SIG-M5 (cell line): ENCODE data around the gene TGFBR2.

Experiments
- DNase-seq: peaks from one replicate; lab custom pipeline; 2025; lab: John Stamatoyannopoulos, UW

The TGFBR2 gene

DNA sequence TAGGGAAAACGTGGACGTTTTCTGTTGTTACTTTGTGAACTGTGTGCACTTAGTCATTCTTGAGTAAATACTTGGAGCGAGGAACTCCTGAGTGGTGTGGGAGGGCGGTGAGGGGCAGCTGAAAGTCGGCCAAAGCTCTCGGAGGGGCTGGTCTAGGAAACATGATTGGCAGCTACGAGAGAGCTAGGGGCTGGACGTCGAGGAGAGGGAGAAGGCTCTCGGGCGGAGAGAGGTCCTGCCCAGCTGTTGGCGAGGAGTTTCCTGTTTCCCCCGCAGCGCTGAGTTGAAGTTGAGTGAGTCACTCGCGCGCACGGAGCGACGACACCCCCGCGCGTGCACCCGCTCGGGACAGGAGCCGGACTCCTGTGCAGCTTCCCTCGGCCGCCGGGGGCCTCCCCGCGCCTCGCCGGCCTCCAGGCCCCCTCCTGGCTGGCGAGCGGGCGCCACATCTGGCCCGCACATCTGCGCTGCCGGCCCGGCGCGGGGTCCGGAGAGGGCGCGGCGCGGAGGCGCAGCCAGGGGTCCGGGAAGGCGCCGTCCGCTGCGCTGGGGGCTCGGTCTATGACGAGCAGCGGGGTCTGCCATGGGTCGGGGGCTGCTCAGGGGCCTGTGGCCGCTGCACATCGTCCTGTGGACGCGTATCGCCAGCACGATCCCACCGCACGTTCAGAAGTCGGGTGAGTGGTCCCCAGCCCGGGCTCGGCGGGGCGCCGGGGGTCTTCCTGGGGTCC is at the start of gene TGFBR2:
TGFBR2 (plus strand) TSS at position 301 of the 731 bp plus-strand sequence; CDS start at position 584, 283 bp downstream.
- DNase-seq = peak; percentile 33

DNA sequence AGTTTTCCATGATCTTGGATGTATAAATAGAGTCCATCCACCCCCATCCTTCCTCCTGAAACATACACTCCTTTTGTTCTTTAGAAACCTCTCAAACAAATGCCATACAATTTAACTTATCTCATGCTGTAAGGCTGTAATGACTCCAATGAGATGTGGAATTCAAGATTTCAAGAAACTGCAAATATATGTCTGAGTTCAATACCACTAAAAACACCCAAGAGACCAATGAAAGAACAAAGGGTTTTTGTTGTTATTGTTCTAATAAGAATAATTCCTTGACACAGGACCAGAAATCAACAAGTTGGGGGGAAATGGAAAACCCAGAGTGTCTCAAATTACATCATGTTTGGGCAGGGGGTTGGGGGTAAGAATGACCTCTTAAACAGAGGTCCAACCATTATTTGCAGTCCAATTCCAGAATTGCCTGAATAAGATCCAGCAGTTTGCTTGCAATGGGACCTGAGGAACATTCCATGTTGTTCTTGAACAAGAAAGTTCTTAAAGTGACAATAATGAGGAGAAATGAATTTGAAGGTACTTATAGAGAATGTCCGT is 48.6 kb upstream of the TGFBR2 start:
- no peak for DNase-seq

DNA sequence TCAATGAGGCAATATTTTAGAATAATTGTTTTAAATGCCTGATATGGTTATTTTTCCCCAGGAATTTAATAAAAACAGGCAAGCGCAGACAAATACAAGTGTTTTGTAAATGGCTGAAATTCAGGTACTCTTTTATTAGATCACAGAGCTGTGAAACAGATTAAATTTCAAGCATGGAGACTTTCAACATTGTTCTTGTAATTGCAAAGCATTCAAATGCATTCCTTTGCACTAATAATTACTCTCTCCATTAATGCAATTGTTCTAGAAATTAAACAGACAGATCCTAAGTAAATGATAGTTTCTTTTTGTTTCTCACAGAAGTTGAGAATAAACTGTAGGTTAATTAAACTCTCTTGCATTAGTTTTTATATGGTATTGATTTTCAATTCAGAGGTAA is 42.4 kb upstream of the TGFBR2 start:
- DNase-seq = no peak

GRCh38 chr3:30567139-30567753 is 39.2 kb upstream of the TGFBR2 start:
- no peak for DNase-seq

DNA sequence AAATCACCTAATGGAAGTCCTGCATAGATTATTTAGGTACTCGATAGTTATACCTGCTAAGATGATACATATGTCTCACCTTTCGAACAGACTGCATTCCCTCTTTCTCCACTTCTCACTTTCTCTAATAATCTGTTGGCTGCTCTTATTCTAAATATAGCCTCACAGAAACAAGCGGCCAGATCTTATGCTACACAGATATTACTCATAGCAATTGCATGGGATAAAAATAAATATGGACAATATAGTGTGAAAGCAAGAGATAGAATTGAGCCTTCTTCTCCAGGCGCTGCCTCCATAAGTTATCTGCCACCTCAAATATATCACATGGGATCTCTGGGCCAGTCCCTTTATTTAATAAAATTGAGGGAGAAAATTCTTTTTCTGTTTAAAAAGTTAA is 29.5 kb upstream of the TGFBR2 start:
- no peak for DNase-seq

DNA sequence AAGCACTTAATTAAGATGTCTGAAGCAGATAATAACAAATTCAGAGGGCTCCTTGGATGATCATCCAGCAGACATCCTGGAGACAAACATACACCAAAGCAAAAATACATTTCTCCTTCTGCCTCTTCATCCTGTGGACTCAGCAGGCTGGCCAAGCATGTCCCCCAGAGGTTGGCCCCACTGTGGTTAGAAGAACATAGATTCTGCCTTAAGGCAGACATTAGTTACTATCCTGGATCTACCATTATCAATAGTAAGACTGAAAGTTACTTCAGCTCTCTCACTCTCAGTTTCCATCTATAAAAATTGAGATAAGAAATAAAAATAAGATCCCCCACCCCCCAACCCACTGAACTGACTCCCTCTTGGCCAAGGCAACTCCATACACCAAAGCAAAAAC is 28.6 kb upstream of the TGFBR2 start:
- DNase-seq = no peak

GRCh38 chr3:30578479-30578878 is 27.9 kb upstream of the TGFBR2 start:
- DNase-seq = no peak

DNA sequence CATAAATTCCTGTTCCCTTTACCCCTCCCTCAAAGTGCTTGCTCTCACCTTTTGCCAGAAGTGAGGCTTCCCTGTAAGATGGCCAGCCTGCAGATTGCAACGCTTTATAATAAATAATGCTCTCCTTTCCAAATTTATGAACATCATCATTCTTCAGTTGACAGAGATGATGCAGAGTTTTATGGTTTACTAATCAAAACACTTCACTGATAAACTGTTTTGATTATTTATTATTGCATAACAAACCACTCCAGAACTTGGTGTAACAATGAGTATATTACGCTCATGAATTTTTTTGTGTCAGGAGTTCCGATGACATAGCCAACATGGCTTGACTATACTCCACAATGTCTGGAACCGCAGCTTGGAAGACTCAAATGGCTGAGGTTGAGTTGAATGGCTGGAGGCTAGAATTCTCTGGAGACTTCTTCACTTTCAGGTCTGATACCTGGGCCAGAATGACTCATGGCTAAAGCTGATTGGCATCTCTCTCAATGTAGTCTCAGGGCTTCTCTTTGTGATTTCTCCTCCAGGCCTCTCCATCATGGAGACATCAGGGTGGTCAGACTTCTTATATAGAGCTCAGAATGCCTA is 27.3 kb upstream of the TGFBR2 start:
- no peak for DNase-seq

GRCh38 chr3:30581067-30581585 is 25.3 kb upstream of the TGFBR2 start:
- no peak for DNase-seq

- no peak for DNase-seq
These were observed 24.4 kb upstream of the TGFBR2 start for GRCh38 chr3:30581982-30582381.

GRCh38 chr3:30583973-30584372 is 22.4 kb upstream of the TGFBR2 start:
- no peak for DNase-seq

GRCh38 chr3:30585654-30586053 is 20.7 kb upstream of the TGFBR2 start:
- no peak for DNase-seq

DNA sequence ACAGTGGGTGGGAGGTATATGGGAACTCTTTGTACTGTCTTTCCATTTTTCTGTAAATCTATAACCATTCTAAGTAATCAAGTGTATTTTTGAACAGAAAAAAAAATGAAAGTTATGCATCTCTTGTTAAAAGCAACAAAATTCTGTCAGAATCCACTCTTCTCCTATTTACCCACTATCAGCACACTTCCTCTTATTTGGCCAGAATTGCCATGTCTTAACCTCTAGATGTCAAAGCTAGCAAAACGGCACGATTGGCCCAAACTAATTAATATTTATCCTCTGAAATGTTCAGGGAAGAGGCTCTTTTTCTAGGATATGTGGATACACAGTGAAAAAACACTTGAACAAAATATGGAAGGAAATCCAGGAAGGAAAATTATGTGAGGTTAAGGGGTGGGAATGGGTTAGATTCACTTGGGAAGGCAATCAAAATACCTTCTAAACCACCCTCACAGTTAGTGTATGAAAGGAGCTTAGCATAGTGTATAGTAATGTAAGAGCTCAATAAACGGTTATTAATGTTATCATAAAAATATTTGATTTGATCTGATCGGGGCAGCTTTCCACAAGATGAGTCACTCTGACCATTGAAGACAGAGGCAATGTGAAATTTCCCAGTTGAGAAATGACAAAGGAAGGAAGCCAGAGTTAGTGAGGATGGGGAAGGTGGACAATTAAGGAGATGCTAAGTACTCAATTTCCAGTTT is 20.1 kb upstream of the TGFBR2 start:
- DNase-seq = no peak

DNA sequence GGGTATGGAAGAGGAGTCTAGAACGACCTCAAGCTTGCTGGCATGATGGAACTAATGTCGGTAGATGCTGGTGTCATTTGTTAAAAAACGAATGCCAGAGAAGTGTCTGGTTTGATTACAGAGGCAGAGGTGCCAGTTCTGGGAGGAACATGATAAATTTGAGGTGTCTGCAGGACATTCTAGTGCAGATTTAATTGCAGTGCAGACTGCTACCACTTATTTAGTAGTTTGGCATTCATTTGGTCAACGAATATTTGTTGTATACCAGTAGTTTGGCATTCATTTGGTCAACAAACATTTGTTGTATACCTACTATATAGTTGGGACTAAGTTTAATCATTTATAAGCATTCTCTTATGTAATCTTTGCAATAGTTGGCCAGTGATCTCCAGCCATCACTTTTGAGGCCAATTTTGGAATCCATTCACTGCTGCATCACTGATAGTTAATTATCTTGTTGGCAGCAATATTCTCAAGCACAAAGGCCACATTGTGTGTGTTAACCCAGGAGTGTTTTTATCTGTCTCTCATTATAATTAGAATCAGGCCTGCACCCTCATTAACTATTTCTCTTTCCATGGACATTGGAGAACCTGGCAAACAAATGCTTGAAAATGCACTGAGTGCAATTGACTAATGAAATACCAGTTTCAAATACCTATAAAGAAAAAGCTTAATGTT is 19.5 kb upstream of the TGFBR2 start:
- DNase-seq = no peak

DNA sequence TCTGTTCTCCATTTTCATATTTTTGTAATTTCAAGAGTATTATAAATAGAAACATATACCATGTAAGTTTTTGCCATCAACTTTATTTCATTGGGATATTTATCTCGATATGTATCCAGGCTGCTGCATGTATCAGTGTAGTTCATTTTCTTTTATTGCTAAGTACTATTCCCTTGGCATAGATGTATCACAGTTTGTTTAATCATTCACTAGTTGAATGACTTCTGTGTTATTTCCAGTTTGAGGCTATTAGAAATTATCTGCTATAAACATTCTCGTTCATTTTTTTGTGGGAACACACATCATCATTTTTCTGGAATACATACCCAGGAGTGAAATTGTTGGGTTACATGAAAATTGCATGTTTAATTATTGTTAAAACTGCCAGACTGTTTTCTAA is 18.5 kb upstream of the TGFBR2 start:
- no peak for DNase-seq

DNA sequence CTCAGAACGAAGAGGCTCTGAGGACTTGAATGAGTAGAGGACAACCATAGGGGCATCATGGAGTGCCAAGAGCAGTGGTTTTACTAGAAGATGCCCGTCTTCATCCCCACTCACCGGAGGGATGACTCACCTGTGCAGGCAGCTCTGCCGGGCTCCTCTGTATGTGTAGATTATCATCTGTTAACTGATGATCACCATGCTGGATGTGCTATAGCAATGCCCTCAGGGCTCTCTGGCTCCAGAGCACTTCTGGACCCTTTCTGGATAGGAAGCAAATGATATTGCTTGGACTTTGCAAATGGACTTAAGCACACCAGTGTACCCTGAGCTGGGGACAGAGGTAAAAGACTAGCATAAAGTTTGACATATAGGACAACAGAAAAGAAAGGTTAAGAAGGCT is 10.2 kb upstream of the TGFBR2 start:
- DNase-seq = no peak

- DNase-seq = no peak
These were observed 9.2 kb upstream of the TGFBR2 start for GRCh38 chr3:30597131-30597768.

GRCh38 chr3:30597769-30598134 is 8.6 kb upstream of the TGFBR2 start:
- DNase-seq = no peak

DNA sequence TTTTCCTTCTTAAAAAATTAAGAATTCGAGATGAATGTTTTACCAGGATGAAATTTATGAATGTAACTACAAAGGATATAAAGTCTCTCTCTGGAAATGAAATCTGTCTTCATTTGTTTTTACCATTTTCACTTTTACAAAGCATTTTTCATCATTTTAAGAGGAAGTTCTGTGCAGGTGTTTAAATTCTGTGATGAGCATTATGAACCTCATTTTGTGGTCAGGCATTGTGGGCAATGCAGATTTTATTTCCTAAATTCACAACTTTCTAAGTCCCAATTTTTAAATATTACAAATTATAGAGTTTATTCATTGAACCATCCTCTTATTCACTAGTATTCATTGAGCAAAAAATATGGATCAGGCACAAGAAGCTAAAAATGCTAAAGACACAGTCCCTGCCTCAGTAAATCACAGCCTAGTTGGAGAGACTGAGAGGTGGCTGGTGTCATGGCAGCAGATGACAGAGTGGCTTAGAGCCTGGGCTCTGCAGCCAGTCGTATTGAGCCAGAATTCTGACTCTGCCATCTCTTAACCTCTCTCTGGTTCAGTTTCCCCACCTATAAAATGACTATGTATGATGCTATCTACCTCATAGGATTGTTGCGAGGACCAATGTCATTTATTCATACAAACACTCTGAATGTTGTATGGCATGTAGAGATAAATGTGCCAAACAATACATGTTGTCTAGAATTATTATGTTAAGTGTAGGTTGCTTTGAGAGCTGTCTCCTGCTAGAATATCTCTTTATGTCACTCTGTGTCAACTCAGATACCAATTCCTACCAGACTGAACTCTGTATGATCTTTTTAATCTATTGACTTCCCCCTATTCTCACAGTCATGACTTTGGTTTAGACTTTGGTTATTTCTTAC is 7.5 kb upstream of the TGFBR2 start:
- no peak for DNase-seq

- DNase-seq = no peak
These were observed 5.8 kb upstream of the TGFBR2 start for GRCh38 chr3:30600572-30600971.
